Neutrophil (primary cell): Measurements from ENCODE around the gene DIRAS1.

Source experiments
- H3K27ac ChIP-seq: fragments of 200-600 bp; sonication (generic); 2 replicates; pipeline ENCODE4 v1.5.1; 2016; ENCODE audit warnings: mild to moderate bottlenecking, moderate library complexity
- H3K27me3 ChIP-seq: fragments of 200-600 bp; sonication (generic); 2 replicates; pipeline ENCODE4 v1.6.0; 2016; ENCODE audit warnings: mild to moderate bottlenecking
- H3K36me3 ChIP-seq: fragments of 200-600 bp; sonication (generic); 2 replicates; pipeline ENCODE4 v1.5.1; 2017
- H3K4me1 ChIP-seq, 2 experiments: fragments of 200-600 bp in 1 of 2; sonication (generic) in 1 of 2; 1 replicate in 1 of 2; 2 replicates in 1 of 2; pipeline versions ENCODE4 v1.5.1 to v1.6.1; 2013 to 2016; ENCODE audit warnings: low read depth in 1 of 2, low read length in 1 of 2, mild to moderate bottlenecking in 1 of 2, moderate library complexity in 1 of 2; ENCODE audit not compliant: control insufficient read depth in 1 of 2, insufficient read depth in 1 of 2
- H3K4me3 ChIP-seq, 2 experiments: fragments of 200-600 bp in 1 of 2; sonication (generic) in 1 of 2; 1 replicate in 1 of 2; 2 replicates in 1 of 2; pipeline ENCODE4 v1.5.1; 2013 to 2016; ENCODE audit warnings: low read depth in 1 of 2, low read length in 1 of 2, mild to moderate bottlenecking in 1 of 2, moderate library complexity in 1 of 2
- H3K9me3 ChIP-seq: fragments of 200-600 bp; sonication (generic); 2 replicates; pipeline ENCODE4 v1.5.1; 2016
- CTCF ChIP-seq: fragments of 200-600 bp; sonication (generic); IDR thresholded peaks from 2 replicates; pipeline ENCODE4 v1.5.1; 2016; ENCODE audit warnings: antibody characterized with exemption

The DIRAS1 gene

GRCh38 chr19:2766594-2767372 lies 45.6 kb upstream of the DIRAS1 start:
- Histone ChIP-seq H3K4me1 (peaks cover 5 to 8% of the 10 kb centered on the region in 2 experiments), H3K9me3 (no peaks in the 10 kb centered on the region), H3K27me3 (no peaks in the 10 kb centered on the region), H3K27ac (no peak overlapping the region), H3K4me3 (no peak overlapping the region), H3K36me3 (peaks cover 72% of the 10 kb centered on the region)
- TF ChIP-seq CTCF: no peak

- Histone ChIP-seq H3K4me3 (no peak overlapping the region), H3K27me3 (no peaks in the 10 kb centered on the region), H3K4me1 (peaks cover 5% of the 10 kb centered on the region in 2 experiments), H3K36me3 (peaks cover 85% of the 10 kb centered on the region), H3K27ac (no peak overlapping the region), H3K9me3 (no peaks in the 10 kb centered on the region)
- TF ChIP-seq CTCF: no peak
These were observed 44.2 kb upstream of the DIRAS1 start for GRCh38 chr19:2765376-2765775.

GRCh38 chr19:2764945-2765344 lies 43.8 kb upstream of the DIRAS1 start:
- no peak for TF ChIP-seq CTCF
- H3K27ac ChIP-seq: no peak overlapping the region
- no peaks in the 10 kb centered on the region for H3K27me3 ChIP-seq
- peaks cover 89% of the 10 kb centered on the region for H3K36me3 ChIP-seq
- H3K4me1 ChIP-seq: peaks cover under 1 to 1% of the 10 kb centered on the region in 2 experiments
- no peak overlapping the region for H3K4me3 ChIP-seq
- no peaks in the 10 kb centered on the region for H3K9me3 ChIP-seq

GRCh38 chr19:2763687-2764086 lies 42.5 kb upstream of the DIRAS1 start:
- no peak overlapping the region for H3K27ac ChIP-seq
- H3K36me3 ChIP-seq: peaks cover 98% of the 10 kb centered on the region
- H3K9me3 ChIP-seq: no peaks in the 10 kb centered on the region
- no peak overlapping the region for H3K4me3 ChIP-seq
- H3K27me3 ChIP-seq: no peaks in the 10 kb centered on the region
- TF ChIP-seq CTCF: no peak
- no peaks in the 10 kb centered on the region for H3K4me1 ChIP-seq

- Histone ChIP-seq H3K9me3 (no peaks in the 10 kb centered on the region), H3K4me1 (no peaks in the 10 kb centered on the region), H3K27me3 (no peaks in the 10 kb centered on the region), H3K36me3 (peaks cover 95% of the 10 kb centered on the region), H3K27ac (no peak overlapping the region), H3K4me3 (no peak overlapping the region)
- no peak for TF ChIP-seq CTCF
These were observed 41.8 kb upstream of the DIRAS1 start for GRCh38 chr19:2762783-2763496.
